HL-60/S4 (cell line): Measurements from ENCODE around the gene NFIL3.
"Not testable (repeated sequence)": the region's sequence is repeated elsewhere in the genome, so short reads cannot be mapped to it uniquely, and the experiment has no call there.

Experiments
- in situ Hi-C: fragments of 300-500 bp; cut with MboI; formaldehyde crosslinking; loops from 2 replicates; pipeline ENCODE4 v1.14.3; 2022; ENCODE audit warnings: low sequenced_read_pairs

Gene NFIL3

GRCh38 chr9:91423785-91424402 lies at the start of gene NFIL3:
TSS of gene NFIL3 (minus strand) at chr9:91423832. CDS start at chr9:91410734, 13,098 bp downstream.
- in situ Hi-C loops, result loop anchor here (25.0 kb wide), 1 partner anchor 237 kb away; no protein-coding TSS in a partner anchor

DNA sequence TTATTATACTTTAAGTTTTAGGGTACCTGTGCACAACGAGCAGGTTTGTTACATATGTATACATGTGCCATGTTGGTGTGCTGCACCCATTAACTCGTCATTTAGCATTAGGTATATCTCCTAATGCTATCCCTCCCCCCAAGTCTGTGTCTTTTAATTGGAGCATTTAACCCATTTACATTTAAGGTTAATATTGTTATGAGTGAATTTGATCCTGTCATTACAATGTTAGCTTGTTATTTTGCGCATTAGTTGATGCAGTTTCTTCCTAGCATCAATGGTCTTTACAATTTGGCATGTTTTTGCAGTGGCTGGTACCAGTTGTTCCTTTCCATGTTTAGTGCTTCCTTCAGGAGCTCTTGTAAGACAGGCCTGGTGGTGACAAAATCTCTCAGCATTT lies 47.9 kb upstream of the NFIL3 start:
- in situ Hi-C loops, result not testable (repeated sequence)

DNA sequence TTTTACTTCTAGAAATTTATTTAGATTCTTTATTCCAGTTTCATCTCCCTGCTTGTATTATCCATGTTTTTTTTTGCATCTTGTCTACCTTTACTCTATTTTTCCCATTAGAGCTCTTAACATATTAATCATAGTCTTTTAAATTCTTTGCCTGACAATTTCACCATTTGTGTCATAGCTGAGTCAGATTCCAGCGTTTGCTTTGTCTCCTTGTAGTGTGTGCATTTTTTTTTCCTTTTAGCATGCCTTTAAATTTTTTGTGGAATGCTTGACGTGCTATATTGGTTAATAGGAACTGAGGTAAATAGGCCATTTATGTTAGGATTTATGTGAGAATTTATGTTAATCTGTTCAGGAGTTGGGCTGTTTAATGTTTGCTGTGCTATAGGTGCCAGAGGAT lies 41.8 kb upstream of the NFIL3 start:
- in situ Hi-C loops, result no loop called here

DNA sequence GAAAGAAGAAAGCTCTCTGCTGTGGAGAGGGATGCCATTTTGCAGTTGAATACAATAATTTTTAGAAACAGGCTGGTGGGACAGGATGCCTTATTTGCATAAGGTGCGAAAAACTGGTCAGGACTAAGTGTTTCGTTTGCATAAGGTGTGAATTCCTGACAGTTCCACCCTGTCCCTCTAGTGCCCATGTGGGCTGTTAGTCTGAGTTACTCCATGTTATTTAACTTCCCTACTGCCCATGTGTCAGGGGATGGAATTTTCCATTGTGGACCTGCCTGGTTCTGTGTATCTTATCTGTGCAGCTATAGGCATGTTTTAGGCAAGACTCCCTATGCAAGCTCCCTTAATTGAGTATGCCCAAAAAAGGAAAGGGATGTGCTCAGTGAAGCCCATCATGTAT lies 35.3 kb upstream of the NFIL3 start:
- in situ Hi-C loops, result no loop called here

DNA sequence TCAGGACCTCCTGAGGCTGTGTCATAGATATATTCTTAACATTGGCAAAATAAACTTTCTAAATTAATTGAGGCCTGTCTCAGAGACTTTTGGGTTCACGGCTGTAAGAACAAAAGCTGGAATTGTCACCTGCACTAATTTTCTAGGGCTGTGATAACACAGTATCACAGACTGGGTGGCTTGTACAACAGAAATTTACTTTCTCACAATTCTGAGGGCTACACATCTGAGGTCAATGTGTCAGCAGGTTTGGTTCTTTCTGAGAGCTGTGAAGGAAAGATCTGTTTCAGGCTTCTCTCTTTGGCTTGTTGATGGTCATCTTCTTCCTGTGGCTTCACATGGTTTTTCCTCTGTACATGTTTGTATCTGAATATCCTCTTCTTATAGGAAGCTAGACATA lies 29.2 kb upstream of the NFIL3 start:
- in situ Hi-C loops, result no loop called here

DNA sequence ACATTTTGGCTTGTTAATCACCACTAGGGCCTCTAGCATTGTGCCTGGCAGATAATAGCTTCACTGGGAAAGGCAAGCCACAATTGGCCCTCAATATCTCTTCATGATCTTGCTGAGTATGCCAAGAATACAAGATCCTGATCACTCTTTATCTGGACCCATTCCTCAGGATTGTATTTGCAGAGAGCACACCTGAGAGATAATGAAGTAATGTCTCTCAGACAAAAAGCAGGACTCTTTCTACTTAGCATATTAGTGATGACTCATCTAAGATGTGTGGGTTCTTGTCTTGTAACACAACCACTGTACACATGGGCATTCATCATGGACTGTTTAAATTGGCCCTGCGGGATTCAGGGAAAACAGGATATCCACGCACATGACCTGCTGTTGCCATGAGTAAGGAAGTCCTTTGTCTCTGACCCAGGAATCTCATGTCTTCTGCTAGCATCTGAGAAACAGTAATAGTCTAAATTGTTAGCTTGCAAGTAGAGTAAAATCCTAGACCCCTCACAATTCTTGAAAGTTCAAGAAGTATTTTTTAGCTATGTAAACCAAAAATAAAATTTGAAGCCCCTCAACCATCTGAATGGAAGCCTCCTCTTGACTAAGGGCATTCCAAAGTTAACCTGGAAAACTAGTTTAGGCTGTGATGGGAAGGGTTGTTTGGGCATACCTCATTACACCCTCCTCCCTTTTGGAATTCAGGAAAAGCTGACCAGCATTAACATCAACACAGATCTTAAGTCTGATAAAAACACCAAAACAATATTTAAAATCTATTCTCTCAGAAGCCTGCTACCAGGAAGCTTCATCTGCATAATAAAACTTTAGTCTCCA lies 28.0 kb upstream of the NFIL3 start:
- in situ Hi-C loops, result no loop called here

DNA sequence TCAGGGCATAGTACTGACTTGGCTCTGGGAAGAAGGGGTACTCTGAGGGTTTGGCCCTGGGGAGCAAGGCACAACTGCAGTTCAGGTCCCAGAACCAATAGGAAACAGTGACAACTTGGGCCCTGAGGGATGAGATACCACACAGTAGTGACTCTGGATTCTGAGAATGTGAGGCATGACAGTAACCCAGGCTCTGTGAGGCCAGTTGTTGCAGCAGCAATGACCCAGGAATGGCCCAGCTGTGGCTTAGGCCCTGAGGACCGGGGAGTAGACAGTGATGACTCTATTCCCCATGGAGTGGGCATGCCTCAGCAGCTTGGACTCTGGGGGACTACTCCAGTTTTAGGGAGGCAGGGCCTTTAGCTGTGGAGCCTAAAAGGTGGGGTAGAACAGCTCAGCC lies 21.5 kb upstream of the NFIL3 start:
- in situ Hi-C loops, result loop anchor here (25.0 kb wide), 1 partner anchor 533 kb away; no protein-coding TSS in a partner anchor

DNA sequence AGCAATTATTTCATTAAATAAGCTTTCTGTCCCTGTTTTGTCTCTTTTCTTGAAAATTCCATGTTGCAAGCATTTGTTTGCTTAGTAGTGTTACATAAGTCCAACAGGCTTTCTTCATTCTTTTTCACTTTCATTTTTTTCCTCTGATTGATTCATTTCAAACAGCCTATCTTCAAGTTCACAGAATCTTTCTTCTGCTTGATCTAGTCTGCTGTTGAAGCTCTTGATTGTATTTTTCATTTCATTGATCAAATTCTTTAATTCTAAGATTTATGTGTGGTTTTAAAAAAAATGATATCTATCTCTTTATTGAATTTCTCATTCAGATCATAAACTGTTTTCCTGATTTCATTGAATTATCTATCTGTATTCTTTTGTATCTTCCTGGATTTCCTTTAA lies 20.4 kb upstream of the NFIL3 start:
- in situ Hi-C loops, result loop anchor here (25.0 kb wide), 1 partner anchor 532 kb away; no protein-coding TSS in a partner anchor

GRCh38 chr9:91443321-91443993 lies 19.8 kb upstream of the NFIL3 start:
- in situ Hi-C loops, result loop anchor here (25.0 kb wide), 1 partner anchor 531 kb away; no protein-coding TSS in a partner anchor

DNA sequence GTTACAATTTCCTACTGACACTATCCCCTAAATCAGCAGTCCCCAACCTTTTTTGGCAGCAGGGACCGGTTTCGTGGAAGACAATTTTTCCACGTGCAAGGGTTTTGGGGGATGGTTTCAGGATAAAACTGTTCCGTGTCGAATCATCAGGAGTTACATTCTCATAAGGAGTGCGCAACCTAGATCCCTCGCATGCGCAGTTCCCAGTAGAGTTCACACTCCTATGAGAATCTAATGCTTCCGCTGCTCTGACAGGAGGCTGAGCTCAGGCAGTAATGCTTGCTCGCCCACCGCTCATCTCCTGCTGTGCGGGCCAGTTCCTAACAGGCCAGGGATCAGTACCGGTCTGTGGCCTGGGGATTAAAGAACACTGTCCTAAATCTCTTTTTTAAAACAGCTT lies 13.2 kb upstream of the NFIL3 start:
- in situ Hi-C loops, result loop anchor here (25.0 kb wide), 1 partner anchor 525 kb away; no protein-coding TSS in a partner anchor

DNA sequence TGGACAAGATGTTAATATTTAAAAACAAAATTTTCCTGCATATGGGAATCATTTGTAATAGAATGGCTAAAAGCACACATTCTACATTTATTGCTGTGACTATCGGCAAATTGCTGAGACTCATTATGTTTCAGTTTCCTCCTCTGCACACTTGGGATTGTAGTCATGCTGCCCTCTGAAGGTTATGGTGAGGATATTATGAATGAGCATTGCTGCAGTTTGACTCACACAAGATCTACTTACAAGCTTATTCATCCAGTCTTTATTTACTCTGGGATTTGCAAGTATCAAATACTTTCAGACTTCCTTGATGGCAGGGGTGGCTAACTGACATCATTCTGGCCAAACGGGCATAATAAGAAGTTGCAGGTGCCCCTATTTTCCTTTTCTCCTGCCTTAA lies 9.5 kb upstream of the NFIL3 start:
- in situ Hi-C loops, result loop anchor here (25.0 kb wide), 1 partner anchor 521 kb away; no protein-coding TSS in a partner anchor

GRCh38 chr9:91431485-91431884 lies 7.9 kb upstream of the NFIL3 start:
- in situ Hi-C loops, result loop anchor here (25.0 kb wide), 1 partner anchor 519 kb away; no protein-coding TSS in a partner anchor

DNA sequence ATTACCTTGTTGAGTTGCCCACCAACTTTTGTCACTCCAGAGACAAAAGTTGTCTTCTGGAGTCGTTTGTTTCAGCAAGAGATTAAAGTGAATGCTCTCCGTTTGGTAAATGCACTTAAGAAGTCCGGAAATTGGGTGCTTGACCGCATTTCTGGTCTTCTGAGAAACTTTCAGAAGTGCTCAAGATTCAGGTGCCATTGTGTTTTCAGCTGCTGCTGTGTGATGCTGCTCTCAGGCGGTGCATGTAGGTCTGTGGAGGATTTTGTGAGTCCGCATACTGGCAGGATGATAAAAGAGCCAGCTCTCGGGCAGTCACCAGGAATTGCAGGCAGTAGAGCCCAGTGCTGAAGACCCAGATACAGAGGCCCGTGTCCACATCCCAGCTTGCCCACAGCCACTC lies 5.9 kb upstream of the NFIL3 start:
- in situ Hi-C loops, result loop anchor here (5.0 to 25.0 kb wide), 2 partner anchors 387 to 517 kb away; no protein-coding TSS in a partner anchor

- in situ Hi-C loops, result loop anchor here (5.0 to 25.0 kb wide), 2 partner anchors 387 to 517 kb away; no protein-coding TSS in a partner anchor
Measured at GRCh38 chr9:91428927-91429351, 5.3 kb upstream of the NFIL3 start.

DNA sequence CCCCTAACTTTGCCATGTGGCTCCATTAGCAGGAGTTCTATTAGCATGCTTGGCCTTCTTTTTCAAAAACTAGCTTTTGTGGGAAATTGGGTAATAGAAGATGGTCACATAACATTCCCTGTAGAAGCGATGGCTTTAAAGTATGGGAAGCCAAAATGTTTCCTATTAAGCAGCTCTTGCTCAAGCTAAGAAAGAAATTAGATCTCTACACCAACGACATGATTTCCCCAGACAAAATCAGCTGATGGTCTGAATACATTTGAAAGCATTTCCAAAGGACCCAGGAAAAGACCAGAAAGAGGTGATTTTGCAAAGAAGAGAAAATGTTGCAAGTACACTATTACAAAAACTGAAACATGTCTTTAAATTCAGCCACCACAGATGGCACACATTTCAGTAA lies 4.8 kb upstream of the NFIL3 start:
- in situ Hi-C loops, result loop anchor here (5.0 to 25.0 kb wide), 2 partner anchors 386 to 516 kb away; no protein-coding TSS in a partner anchor

DNA sequence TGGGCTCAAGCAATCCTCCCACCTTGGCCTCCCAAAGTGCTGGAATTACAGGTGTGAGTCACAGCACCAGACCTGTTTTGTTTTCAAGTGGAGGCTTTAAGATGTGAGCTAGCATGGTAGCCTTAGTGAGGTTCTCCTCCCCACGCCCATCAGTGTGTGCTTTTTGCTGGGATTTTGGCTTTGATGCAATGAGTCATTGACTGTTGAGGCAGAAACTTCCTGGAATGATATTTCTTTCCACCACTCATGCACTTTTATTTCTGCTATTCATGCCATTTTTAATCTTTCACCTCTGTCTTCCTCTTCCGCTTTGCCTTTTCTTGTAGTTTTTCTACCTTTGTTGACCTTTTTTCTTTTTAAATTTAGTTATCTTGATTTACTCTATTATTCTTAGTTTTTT lies 4.2 kb upstream of the NFIL3 start:
- in situ Hi-C loops, result loop anchor here (5.0 to 25.0 kb wide), 2 partner anchors 386 to 516 kb away; no protein-coding TSS in a partner anchor

GRCh38 chr9:91426123-91426745 lies 2.6 kb upstream of the NFIL3 start:
- in situ Hi-C loops, result loop anchor here (5.0 to 25.0 kb wide), 2 partner anchors 384 to 514 kb away; no protein-coding TSS in a partner anchor

DNA sequence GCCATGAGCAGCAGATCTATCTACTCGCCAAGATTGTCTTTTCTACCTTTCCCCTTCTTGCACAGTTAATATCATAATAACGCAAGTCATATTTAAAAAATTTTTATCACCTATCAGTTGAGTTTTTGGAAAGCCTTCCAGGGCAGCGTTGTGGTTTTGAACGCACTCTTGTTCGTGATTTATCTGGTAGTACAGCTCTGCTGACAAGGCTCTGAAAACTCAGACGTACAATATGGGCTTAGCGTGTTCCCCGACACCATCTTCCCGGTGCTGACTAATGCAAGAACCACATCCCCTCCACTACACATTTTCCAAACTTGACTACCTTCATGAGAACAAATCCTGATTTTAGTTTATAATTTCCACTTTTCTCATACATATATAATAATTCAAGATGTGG lies 1.6 kb upstream of the NFIL3 start:
- in situ Hi-C loops, result loop anchor here (5.0 to 25.0 kb wide), 2 partner anchors 383 to 513 kb away; no protein-coding TSS in a partner anchor

GRCh38 chr9:91424403-91425176 lies 958 bp upstream of the NFIL3 start:
- in situ Hi-C loops, result loop anchor here (5.0 to 25.0 kb wide), 3 partner anchors 237 to 512 kb away; no protein-coding TSS in a partner anchor
